Right kidney (tissue), 1 donor: ENCODE data around the gene RPL18.
A peak's percentile ranks its signal among the peaks of the same experiment; 100 is the strongest.
"Not testable (repeated sequence)": the region's sequence is repeated elsewhere in the genome, so short reads cannot be mapped to it uniquely, and the experiment has no call there.

ENCODE experiments used
- DNase-seq: peaks from one replicate; pipeline ENCODE4 v3.0.0-alpha.2; 2016

Gene RPL18

DNA sequence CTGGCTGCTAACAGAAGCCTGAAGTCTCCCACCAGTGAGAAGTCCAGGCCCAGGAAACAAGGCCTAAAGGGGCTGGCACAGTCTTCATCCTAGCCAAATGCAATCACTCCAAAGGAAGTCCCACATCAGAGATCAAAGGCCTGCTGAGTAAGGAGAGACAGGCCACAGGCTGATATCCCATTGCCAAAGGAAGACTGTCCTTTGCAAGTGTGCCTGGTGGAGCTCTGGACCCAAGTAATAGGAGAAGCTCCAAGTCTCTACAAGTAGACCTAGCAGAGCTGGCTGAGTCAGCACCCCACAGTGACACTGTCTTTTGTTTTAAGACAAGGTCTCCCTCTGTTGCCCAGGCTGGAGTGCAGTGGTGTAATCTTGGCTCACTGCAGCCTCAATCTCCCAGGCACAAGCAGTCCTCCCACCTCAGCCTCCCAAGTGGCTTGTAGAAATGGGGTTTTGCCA is 13.7 kb upstream of the RPL18 start:
- DNase-seq: no peak

DNA sequence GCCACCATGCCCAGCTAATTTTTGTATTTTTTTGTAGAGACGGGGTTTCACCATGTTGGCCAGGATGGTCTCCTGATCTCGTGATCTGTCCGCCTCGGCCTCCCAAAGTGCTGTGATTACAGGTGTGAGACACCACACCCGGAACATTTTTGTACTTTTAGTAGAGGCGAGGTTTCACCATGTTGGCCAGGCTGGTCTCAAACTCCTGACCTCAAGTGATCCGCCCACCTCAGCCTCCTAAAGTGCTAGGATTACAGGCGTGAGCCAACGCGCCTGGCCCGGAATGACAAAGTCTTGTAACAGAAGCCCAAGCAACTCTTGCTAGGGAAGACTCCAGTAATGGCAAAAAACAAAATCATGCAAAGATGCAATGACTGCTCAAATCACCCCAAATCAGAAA is 13.3 kb upstream of the RPL18 start:
- DNase-seq: not testable (repeated sequence)

DNA sequence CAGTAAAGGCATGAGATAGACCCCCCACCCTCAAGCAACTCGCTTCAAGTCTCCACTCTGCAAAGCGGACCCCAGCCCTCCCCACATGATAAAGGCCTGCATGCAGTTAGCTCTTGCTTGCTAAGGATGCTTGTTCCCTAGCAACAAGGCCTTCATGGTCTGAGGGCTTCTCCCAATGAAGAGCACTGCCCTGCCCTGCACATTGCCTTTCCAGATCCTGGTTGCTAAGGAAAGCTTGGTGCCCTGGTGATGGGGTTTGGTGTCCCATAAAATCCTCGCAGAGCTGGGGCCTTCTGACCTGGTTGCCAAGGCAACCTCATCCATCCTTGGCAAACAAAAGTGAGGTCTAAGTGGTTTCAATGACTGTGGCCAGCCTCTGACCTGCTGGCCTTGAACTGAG is 12.2 kb upstream of the RPL18 start:
- no peak for DNase-seq

DNA sequence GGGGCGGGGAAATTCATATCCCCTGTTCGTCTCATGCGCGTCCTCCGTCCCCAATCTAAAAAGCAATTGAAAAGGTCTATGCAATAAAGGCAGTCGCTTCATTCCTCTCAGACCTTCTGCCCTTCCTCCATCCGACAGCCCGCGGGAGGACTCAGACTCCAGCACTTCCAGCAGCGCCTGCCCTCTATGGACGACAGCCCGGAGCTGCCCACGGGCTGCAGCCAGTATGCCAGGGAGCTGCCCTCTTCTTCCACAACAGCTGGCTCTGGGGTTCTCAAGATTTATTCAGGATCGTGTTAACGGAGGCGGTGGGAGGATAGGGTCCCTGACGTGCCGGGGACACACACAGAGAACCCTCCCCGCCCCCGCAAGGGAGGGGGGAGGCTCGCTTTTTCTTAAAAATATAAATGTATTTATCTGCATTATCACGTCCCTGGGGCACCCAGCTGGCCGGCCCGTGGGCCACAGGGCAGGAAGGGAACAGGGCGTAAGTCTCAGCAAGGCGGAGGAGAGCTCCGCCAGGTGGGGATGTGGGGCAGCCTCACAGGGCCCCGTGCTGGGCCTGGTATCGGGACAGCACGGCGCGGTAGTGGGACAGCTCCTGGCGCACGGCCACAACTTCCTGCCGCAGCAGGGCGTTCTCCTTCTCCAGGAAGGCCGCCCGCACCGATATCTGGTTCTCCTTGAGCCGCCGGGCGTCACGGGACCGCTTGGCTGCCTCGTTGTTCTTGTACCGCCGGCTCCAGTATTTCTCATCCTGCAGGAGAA is 11.5 kb upstream of the RPL18 start:
- peak; percentile 65 for DNase-seq

DNA sequence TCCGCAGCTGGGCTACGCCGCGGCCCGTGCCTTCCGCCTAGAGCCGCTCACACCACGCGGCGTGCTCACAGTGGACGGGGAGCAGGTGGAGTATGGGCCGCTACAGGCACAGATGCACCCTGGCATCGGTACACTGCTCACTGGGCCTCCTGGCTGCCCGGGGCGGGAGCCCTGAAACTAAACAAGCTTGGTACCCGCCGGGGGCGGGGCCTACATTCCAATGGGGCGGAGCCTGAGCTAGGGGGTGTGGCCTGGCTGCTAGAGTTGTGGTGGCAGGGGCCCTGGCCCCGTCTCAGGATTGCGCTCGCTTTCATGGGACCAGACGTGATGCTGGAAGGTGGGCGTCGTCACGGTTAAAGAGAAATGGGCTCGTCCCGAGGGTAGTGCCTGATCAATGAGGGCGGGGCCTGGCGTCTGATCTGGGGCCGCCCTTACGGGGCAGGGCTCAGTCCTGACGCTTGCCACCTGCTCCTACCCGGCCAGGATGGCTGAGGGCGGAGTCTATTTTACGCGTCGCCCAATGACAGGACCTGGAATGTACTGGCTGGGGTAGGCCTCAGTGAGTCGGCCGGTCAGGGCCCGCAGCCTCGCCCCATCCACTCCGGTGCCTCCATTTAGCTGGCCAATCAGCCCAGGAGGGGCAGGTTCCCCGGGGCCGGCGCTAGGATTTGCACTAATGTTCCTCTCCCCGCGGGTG is 10.8 kb upstream of the RPL18 start:
- peak; percentile 66 for DNase-seq

DNA sequence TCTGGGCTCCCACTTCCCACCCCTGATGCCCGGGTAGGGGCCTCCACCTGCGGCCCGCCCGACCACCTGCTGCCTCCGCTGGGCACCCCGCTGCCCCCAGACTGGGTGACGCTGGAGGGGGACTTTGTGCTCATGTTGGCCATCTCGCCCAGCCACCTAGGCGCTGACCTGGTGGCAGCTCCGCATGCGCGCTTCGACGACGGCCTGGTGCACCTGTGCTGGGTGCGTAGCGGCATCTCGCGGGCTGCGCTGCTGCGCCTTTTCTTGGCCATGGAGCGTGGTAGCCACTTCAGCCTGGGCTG is 10.3 kb upstream of the RPL18 start:
- DNase-seq: no peak

DNA sequence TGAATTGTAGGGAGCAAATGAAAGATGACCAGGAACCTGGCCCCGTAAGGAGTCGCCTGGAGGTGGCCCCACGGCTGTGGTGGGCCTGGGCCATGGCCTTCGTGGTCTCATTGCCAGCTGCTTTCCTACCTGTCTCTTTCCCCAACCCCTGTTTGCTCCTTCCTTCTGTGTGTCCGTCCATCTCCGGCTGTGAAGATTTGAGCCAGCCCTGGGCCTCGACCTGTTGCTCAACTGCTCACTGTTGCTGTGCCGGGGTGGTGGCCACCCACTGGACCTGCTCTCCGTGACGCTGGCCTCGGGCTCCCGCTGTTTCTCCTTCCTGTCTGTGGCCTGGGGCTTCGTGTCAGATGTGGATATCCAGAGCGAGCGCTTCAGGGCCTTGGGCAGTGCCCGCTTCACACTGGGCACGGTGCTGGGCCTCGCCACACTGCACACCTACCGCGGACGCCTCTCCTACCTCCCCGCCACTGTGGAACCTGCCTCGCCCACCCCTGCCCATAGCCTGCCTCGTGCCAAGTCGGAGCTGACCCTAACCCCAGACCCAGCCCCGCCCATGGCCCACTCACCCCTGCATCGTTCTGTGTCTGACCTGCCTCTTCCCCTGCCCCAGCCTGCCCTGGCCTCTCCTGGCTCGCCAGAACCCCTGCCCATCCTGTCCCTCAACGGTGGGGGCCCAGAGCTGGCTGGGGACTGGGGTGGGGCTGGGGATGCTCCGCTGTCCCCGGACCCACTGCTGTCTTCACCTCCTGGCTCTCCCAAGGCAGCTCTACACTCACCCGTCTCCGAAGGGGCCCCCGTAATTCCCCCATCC is 9.7 kb upstream of the RPL18 start:
- no peak for DNase-seq

DNA sequence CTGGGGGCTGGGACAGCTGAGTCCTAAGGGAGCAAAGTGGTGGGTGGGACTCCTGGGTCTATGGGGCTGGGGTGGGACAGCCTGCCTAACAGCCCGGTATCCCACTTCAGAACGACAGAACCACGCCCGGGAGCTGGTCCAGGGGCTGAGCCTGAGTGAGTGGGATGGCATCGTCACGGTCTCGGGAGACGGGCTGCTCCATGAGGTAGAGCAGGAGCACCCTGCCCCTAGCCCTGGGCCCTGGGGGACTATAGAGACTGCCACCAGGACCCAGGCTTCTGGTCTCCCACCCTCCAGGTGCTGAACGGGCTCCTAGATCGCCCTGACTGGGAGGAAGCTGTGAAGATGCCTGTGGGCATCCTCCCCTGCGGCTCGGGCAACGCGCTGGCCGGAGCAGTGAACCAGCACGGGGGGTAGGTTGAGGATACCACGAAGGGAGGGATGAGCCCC is 8.9 kb upstream of the RPL18 start:
- DNase-seq: no peak

DNA sequence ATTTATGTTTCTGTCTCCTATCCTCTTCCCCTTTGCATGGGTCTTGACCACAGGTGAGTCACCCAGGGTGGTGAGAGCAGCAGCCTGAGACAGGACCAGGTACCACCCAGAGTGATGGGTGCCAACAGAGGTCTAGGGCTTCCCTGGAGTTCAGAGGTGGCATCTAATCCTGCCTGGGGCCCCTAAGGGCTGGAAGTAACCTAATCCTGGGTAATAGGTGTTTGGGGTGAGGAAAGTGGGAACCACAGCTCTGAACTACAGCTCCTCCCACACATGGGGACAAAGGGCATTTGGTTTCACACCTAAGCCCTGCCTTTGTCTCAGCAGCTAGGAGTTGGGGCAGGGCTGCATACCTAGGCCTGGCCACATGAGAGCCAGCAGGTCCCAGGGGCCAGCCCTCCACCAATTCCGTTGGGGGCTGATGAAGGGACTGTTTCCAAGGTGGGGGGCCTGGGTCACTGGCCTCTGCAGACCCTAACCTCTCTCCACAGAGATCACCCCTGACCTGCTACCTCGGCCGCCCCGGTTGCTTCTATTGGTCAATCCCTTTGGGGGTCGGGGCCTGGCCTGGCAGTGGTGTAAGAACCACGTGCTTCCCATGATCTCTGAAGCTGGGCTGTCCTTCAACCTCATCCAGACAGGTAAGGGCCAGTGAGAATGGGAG is 8.4 kb upstream of the RPL18 start:
- no peak for DNase-seq

DNA sequence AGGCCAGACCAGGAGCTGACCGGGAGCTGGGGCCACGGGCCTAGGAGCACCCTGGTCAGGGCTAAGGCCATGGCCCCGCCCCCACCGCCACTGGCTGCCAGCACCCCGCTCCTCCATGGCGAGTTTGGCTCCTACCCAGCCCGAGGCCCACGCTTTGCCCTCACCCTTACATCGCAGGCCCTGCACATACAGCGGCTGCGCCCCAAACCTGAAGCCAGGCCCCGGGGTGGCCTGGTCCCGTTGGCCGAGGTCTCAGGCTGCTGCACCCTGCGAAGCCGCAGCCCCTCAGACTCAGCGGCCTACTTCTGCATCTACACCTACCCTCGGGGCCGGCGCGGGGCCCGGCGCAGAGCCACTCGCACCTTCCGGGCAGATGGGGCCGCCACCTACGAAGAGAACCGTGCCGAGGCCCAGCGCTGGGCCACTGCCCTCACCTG is 6.9 kb upstream of the RPL18 start:
- no peak for DNase-seq

DNA sequence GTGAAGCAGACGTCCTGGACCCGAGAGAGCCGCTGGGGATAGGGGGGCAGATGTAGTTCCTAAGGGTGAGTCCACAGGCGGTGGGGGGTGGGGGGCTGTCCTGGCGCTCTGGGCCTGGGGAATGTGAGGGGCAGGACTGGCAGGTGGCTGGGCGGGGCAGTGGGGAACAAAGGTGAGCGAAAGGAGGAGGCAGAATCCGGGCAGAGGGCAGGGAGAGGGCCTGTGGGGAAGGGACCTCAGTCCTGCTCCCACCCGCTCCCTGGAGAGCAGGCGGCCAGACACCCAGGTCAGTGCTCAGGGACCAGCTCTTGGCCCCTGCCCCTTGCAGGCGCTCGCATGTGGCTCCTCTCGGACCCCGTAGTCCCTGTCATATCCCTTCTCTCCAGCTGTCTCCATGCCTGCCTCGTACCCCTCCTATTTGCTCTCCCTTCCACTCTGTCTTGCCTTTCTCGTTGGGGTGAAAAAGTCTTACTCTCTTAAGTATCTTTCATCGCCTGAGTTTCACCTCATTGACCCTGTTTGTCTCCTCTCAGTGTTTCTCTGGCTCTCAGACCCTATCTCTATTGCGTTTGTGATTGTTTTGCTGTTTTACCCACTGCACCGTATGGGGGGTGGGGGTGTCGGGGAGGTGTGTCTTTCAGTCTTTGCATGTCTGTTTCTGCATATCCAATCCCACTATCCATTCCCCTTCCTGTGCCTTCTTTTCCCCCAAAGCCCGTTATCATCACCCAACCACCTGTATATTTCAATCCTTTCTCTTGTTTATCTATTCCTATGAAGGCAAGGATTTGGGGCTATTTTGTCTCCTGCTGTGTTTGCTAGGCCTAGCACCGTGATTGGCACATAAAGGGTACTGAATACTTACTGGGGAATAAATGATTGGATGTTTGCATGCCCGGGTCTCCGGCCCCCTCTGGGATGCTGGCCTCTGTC is 6.1 kb upstream of the RPL18 start:
- DNase-seq: no peak

DNA sequence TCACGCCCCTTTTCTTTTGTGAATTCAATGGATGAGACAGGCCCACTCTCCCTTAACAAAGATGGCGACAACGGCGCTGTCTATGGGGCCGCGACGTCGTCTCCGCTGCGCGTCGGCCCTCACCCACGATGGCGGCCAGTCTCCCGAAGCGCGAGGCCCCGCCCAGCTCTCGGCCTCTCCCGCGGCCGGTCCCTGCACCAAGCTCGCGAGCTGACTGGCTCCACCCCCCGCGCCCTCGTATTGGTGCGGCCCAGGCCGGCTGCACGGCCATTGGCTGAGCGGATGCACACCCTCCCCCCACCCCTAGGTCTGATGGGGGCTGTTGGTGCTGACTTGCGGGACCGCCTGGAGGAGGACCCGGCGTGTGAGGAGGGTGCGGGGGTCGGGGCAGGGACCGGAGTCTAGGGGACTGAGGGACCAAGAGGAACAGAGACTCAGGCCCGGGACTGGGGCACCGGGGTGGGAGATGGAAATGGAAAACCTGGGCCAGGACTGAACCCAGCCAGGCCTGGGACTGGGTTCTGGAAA is 5.2 kb upstream of the RPL18 start:
- DNase-seq: peak; percentile 88

DNA sequence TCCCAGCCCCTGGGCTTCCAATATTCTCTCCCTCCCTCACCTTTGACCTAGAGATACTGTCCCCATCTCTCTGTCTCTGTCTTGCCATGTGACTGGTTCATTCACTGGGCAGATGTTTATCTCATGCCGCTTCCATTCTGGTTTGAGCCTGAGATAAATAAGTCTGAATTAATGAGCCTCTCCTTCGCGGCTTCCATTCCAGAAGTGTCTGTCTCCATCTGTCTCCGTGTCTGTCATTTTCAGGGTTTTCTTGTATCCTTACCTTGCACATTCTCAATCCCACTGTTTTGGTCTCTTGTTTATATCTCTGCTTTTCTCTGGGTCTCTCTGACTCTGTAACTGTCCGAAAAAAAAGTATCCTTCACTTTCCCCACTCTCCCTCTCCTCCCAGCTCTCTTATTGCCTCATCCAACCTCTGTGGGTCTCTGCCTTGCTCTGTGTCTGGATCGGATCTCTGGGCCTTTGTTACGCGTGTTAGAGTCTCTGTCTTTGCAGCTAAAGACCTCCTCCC is 4.6 kb upstream of the RPL18 start:
- DNase-seq: no peak

DNA sequence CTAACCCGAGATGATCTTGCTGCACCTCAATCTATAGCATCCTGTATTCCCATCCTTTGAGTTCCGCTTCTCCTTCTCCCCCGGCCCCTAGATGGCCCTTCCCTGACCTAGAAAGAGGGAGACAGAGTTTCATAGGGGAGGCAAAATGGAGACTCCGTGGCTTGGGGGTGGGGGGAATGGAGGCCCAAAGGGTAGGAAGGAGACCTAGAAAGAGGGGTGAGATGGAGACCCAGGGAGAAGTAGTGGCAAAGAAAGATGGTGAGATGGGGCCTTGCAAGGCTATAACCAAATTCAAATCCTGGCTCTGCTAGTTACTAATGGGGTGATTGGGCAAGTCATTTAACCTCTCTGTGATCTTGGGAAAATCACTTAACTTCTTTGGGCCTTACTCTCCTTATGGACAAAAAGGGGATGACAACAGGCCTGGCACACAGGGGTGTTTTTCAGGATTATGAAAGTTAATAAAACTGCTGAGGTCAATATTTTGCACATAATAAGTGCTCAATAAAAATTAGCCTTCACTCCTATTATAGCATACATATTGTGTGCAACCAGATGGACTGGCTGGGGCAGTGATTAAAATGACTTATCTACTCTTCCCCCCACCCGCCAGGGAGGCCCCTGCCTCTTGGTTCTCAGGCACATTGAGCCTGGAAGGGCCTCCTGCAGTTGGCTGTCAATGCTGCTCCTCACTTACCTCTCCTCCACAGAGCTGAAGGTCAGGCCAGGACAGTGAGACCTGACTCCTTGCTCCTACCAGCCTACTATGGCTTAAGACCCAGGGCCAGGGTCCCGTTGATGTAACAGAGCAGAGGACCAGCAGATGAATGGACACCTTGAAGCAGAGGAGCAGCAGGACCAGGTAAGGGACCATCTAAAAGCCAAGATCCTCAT is 961 bp upstream of the RPL18 start:
- peak; percentile 12 for DNase-seq

DNA sequence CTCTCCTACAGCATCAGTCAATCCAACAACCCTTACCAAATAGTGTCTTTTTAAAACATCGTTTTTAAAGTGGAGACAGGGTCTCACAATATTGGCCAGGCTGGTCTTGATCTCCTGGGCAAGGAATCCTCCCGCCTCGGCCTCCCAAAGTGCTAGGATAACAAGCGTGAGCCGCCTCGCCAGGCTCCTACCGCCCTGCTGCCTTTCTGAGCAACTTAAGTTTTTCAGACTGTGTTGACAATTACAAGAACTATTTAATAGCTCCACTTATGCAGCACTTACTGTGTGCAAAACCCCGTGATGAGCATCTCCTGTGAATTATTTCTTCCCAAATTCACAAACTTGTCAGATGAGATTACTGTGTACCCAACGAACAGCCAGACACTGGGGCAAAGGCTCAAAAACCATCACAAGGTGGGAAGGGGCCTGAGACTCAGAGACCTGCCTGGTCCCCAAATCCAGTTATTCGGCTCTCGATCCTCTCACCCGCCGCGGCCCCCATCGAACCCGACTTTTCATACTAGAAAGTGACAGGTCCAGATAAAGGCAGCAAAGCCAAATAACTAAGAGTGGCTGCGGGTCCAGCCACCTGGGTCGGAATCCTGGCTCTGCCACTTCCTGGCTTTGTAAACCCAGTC is 581 bp downstream of the RPL18 start:
- peak; percentile 24 for DNase-seq

DNA sequence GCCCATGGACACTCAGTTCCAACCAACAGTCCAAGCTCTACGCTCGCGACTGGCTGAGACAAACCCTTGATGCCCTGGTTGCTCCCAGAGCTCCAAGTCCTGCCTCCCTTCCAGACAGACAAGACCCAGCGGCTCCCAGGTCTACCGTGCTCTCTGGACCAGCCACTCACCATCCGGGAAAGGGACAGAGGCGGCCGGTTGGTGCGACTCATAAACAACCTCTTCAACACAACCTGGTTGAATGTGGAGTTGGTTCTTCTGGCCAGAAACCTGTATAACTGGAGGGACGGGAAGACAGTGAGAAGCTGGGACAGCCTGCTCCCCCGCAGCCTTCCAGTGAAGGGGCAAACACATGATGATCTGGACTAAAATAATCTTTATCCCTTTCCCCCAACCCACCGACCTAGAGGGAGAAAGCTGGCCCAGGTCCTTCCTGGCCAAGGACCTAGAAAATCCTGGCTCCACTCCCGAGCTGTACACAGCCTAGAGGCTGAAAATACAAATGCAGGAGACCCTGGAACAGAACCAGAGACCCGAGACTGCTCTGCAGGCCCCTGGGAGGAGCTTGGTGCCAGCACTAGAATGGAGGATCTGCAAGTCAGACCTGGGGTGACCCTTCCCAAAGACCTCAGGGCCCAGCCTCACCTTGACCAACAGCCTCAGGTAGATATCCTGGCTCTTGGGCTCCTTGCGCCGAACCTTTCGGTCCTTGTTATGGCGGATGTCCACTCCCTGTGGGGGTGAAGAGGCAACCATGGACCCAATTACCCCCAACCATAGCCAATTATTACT is 1.6 kb downstream of the RPL18 start:
- no peak for DNase-seq

DNA sequence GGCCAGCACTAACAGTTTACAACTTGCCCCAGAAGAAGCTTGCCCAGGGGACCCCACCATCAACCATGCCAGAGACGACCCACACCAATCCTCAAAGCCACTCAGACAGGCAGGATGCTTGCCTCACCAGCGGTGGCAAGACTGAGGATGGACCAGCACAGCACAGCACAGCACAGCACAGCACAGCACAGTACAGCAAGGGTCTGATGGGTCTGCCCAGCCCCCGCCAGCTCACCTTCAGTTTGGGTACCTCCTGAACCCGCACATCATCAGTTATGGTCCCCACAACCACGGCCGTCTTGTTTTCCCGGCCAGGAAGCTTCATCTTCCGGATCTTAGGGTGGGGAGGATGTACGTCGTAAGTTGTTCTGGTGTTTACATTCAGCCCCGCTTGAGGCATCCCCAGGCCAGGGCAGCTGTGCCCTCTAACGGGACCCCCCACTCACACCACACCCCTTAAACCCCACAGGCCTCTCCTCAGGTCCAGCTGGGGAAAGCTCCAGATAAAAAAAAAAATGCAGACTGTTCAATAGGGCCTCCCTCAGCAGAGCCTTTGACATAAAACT is 2.4 kb downstream of the RPL18 start:
- no peak for DNase-seq

DNA sequence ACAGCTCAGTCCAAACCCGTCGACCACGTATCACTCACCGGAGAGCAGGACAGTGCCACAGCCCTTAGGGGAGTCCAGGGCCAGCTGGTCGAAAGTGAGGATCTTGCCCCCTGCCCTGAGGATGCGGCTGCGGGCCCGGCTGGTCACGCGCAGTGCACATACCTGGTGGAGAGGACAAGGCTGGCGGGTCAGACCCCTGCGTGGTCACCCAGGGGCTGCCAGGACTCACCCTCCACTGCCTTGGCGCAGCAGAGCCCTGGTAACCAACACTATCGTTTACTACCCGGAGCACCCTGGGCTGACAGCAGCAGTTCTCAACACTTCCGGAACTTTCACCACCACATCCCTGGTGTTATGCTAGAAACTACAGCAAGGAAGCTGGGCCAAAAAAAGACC is 2.9 kb downstream of the RPL18 start:
- no peak for DNase-seq
